ENCODE results near the gene DACT3. TPM values are rescaled to one million over a fixed set of nuclear protein-coding genes. Genes with fewer than 3 reads are reported as not detected.
"Not testable (repeated sequence)": the region's sequence is repeated elsewhere in the genome, so short reads cannot be mapped to it uniquely, and the experiment has no call there.

The DACT3 gene
- total RNA-seq, 1 donor from 2014 or later, result 14.1 TPM

- peak; percentile 62 for ATAC-seq
- intact Hi-C loops (cut with micrococcal nuclease), result no loop called here
- DNase-seq, result peak; percentile 75
Measured at GRCh38 chr19:46639358-46640182, 21.4 kb downstream of the DACT3 start.

- intact Hi-C loops (cut with micrococcal nuclease), result no loop called here
- DNase-seq (no peak), ATAC-seq (no peak)
Measured at GRCh38 chr19:46637224-46637623, 23.8 kb downstream of the DACT3 start.

GRCh38 chr19:46635920-46636761 lies 24.8 kb downstream of the DACT3 start, which contains the start of gene GNG8:
Gene GNG8, minus strand, starts transcription at chr19:46636202. Its CDS starts 1,520 bp downstream, at chr19:46634682.
- no peak for ATAC-seq
- DNase-seq, result no peak
- intact Hi-C loops (cut with micrococcal nuclease), result no loop called here

- no peak for ATAC-seq
- intact Hi-C loops (cut with micrococcal nuclease), result no loop called here
- no peak for DNase-seq
Measured at GRCh38 chr19:46634656-46635218, 26.2 kb downstream of the DACT3 start.

GRCh38 chr19:46634045-46634655 lies 26.8 kb downstream of the DACT3 start:
- peak; percentile 78 for DNase-seq

GRCh38 chr19:46633130-46633529 lies 27.9 kb downstream of the DACT3 start:
- no peak for ATAC-seq
- intact Hi-C loops (cut with micrococcal nuclease), result no loop called here
- no peak for DNase-seq

More at GRCh38 chr19:46634045-46634655, 26.8 kb downstream of the DACT3 start:
- peak; percentile 42 for ATAC-seq
- intact Hi-C loops (cut with micrococcal nuclease), result no loop called here

- peak; percentile 69 for DNase-seq
- ATAC-seq, result peak; percentile 23
- intact Hi-C loops (cut with micrococcal nuclease), result no loop called here
Measured at GRCh38 chr19:46631481-46631880, 29.5 kb downstream of the DACT3 start.

- no peak for DNase-seq
- ATAC-seq, result peak; percentile 35
- intact Hi-C loops (cut with micrococcal nuclease), result no loop called here
Measured at GRCh38 chr19:46630586-46631205, 30.3 kb downstream of the DACT3 start.

GRCh38 chr19:46629546-46630025 lies 31.4 kb downstream of the DACT3 start:
- intact Hi-C loops (cut with micrococcal nuclease), result no loop called here
- peak; percentile 63 for DNase-seq
- ATAC-seq, result peak; percentile 14

GRCh38 chr19:46628970-46629369 lies 32.0 kb downstream of the DACT3 start:
- DNase-seq; intact Hi-C loops (cut with micrococcal nuclease); ATAC-seq: not testable (repeated sequence)

- no peak for DNase-seq
- ATAC-seq, result no peak
- intact Hi-C loops (cut with micrococcal nuclease), result no loop called here
Measured at GRCh38 chr19:46626446-46626845, 34.5 kb downstream of the DACT3 start.

- peak; percentile 3 for ATAC-seq
- intact Hi-C loops (cut with micrococcal nuclease), result no loop called here
- peak; percentile 51 for DNase-seq
Measured at GRCh38 chr19:46625731-46626130, 35.3 kb downstream of the DACT3 start.

- ATAC-seq (peak; percentile 81), DNase-seq (peak; percentile 82)
- intact Hi-C loops (cut with micrococcal nuclease), result no loop called here
Measured at GRCh38 chr19:46624958-46625661, 35.9 kb downstream of the DACT3 start, which contains the start of gene PTGIR. Gene PTGIR, minus strand, starts transcription at chr19:46625089. Its CDS starts 864 bp downstream, at chr19:46624225.

GRCh38 chr19:46623915-46624502 lies 37.0 kb downstream of the DACT3 start:
- peak; percentile 17 for DNase-seq
- intact Hi-C loops (cut with micrococcal nuclease), result no loop called here
- ATAC-seq, result no peak

- ATAC-seq (no peak), DNase-seq (no peak)
- intact Hi-C loops (cut with micrococcal nuclease), result no loop called here
Measured at GRCh38 chr19:46622118-46622446, 38.9 kb downstream of the DACT3 start.

GRCh38 chr19:46621191-46622117 lies 39.5 kb downstream of the DACT3 start:
- intact Hi-C loops (cut with micrococcal nuclease), result no loop called here
- DNase-seq (peak; percentile 35), ATAC-seq (no peak)

GRCh38 chr19:46620716-46621115 lies 40.3 kb downstream of the DACT3 start:
- no peak for ATAC-seq
- intact Hi-C loops (cut with micrococcal nuclease), result no loop called here
- DNase-seq, result no peak

Data from left ventricle myocardium superior (tissue), 1 donor.